ENCODE measurements around the gene DHX34.

DNA sequence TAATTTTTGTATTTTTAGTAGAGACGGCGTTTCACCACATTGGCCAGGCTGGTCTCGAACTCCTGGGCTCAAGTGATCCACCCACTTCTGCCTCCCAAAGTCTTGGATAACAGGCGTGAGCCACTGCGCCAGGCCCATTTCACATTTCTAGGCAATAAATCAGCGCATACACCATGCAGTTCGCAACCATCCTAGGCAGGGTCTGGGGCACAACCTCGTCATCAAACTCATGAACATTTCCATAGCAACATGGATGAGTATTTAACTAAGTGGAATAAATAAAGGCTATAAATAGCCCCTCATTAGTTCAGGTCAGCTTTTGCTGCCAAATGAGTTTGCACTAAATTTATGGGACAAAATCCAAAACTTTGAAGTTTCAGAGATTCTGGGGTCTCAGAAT, 62.0 kb downstream of the DHX34 start:
- no peak for TF ChIP-seq ZNF792 (tag by site-specific recombination; IDR thresholded peaks at IDR 0.05)
- TF ChIP-seq ZNF350 (tag by site-specific recombination; IDR thresholded peaks at IDR 0.05), result no peak
- TF ChIP-seq ZNF433 (tag by site-specific recombination; IDR thresholded peaks at IDR 0.05; ENCODE audit: low read depth), result no peak
- TF ChIP-seq ZNF184 (tag by site-specific recombination; IDR thresholded peaks at IDR 0.05), result no peak
- TF ChIP-seq, protein P1, sequence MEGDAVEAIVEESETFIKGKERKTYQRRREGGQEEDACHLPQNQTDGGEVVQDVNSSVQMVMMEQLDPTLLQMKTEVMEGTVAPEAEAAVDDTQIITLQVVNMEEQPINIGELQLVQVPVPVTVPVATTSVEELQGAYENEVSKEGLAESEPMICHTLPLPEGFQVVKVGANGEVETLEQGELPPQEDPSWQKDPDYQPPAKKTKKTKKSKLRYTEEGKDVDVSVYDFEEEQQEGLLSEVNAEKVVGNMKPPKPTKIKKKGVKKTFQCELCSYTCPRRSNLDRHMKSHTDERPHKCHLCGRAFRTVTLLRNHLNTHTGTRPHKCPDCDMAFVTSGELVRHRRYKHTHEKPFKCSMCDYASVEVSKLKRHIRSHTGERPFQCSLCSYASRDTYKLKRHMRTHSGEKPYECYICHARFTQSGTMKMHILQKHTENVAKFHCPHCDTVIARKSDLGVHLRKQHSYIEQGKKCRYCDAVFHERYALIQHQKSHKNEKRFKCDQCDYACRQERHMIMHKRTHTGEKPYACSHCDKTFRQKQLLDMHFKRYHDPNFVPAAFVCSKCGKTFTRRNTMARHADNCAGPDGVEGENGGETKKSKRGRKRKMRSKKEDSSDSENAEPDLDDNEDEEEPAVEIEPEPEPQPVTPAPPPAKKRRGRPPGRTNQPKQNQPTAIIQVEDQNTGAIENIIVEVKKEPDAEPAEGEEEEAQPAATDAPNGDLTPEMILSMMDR (tag by site-specific recombination; IDR thresholded peaks at IDR 0.05), result no peak
- TF ChIP-seq ZNF133 (tag by site-specific recombination; IDR thresholded peaks at IDR 0.05), result no peak
